Vagina (tissue), 2 donors: ENCODE measurements around the gene PPIF. TPM values are rescaled to one million over a fixed set of nuclear protein-coding genes. Genes with fewer than 3 reads are reported as not detected.

Experiments
- DNase-seq, 2 donors: peaks; one replicate each; pipeline ENCODE4 v3.0.0-alpha.2; 2017; ENCODE audit errors: extremely low spot score in 2 of 2
- H3K27ac ChIP-seq: fragments of 200-600 bp; sonication (generic); one replicate; pipeline ENCODE4 v1.5.1; 2019
- H3K27me3 ChIP-seq: fragments of 200-600 bp; sonication (generic); one replicate; pipeline ENCODE4 v1.5.1; 2019
- H3K36me3 ChIP-seq, 2 donors: fragments of 200-600 bp; sonication (generic); one replicate each; pipeline ENCODE4 v1.5.1; 2017 to 2019
- H3K4me1 ChIP-seq: fragments of 200-600 bp; sonication (generic); one replicate; pipeline ENCODE4 v1.5.1; 2019
- H3K4me3 ChIP-seq, 2 donors: fragments of 200-600 bp; sonication (generic); 1 replicate in 1 of 2; 2 replicates in 1 of 2; pipeline ENCODE4 v1.5.1; 2016 to 2019
- H3K9me3 ChIP-seq: fragments of 200-600 bp; sonication (generic); one replicate; pipeline ENCODE4 v1.5.1; 2019
- CTCF ChIP-seq, 3 experiments: fragments of 450-650 bp in 2 of 3; fragments of 200-600 bp in 1 of 3; sonication (generic) in 1 of 3; IDR thresholded peaks; one replicate each; pipeline ENCODE4 v1.5.1; 2017 to 2019; ENCODE audit warnings: antibody characterized with exemption in 3 of 3, mild to moderate bottlenecking in 2 of 3, moderate library complexity in 2 of 3
- POLR2A ChIP-seq, 2 donors: fragments of 450-650 bp; IDR thresholded peaks; one replicate each; pipeline ENCODE4 v1.6.1; 2017; ENCODE audit warnings: antibody characterized with exemption in 2 of 2, mild to moderate bottlenecking in 2 of 2, moderate library complexity in 2 of 2
- POLR2AphosphoS5 ChIP-seq, 2 donors: sonication (generic); formaldehyde crosslinking; IDR thresholded peaks; one replicate each; pipeline ENCODE4 v1.9.0; 2017; ENCODE audit warnings: antibody characterized with exemption in 2 of 2, mild to moderate bottlenecking in 2 of 2, low read depth in 1 of 2; ENCODE audit not compliant: insufficient read depth in 1 of 2
- intact Hi-C: fragments of 100-400 bp; cut with DNase I; formaldehyde crosslinking; loops from one replicate; pipeline ENCODE4 v1.15.1; 2023
- total RNA-seq: library from RNA; depleted of rRNA; stranded (reverse); fragments of >200 nt; gene quantifications from one replicate; pipeline ENCODE4 v1.2.3, GENCODE V29; 2016

The PPIF gene
- total RNA-seq, 1 donor from 2014 or later: 44.7 TPM

- H3K4me3 ChIP-seq: no peak overlapping the region
- no peak for DNase-seq
- H3K4me1 ChIP-seq: no peaks in the 10 kb centered on the region
- H3K27ac ChIP-seq: no peak overlapping the region
- intact Hi-C loops: no loop called here
- no peaks in the 10 kb centered on the region for H3K27me3 ChIP-seq
- H3K36me3 ChIP-seq: no peaks in the 10 kb centered on the region
- no peaks in the 10 kb centered on the region for H3K9me3 ChIP-seq
- TF ChIP-seq CTCF (IDR thresholded peaks at IDR 0.05) (no peak), POLR2A (IDR thresholded peaks at IDR 0.05) (no peak), POLR2AphosphoS5 (IDR thresholded peaks at IDR 0.05; ENCODE audit: insufficient read depth in 1 of 2, low read depth in 1 of 2) (no peak)
Measured at GRCh38 chr10:79333513-79333912, 13.8 kb upstream of the PPIF start.

GRCh38 chr10:79334573-79334972 is 12.7 kb upstream of the PPIF start:
- Histone ChIP-seq H3K4me1 (no peaks in the 10 kb centered on the region), H3K27me3 (no peaks in the 10 kb centered on the region), H3K9me3 (no peaks in the 10 kb centered on the region), H3K36me3 (no peaks in the 10 kb centered on the region), H3K27ac (no peak overlapping the region), H3K4me3 (no peak overlapping the region)
- intact Hi-C loops: no loop called here
- DNase-seq: no peak
- TF ChIP-seq CTCF (IDR thresholded peaks at IDR 0.05) (no peak), POLR2A (IDR thresholded peaks at IDR 0.05) (no peak), POLR2AphosphoS5 (IDR thresholded peaks at IDR 0.05; ENCODE audit: insufficient read depth in 1 of 2, low read depth in 1 of 2) (no peak)

GRCh38 chr10:79335094-79335469 is 12.2 kb upstream of the PPIF start:
- H3K27me3 ChIP-seq: no peaks in the 10 kb centered on the region
- intact Hi-C loops: no loop called here
- no peaks in the 10 kb centered on the region for H3K9me3 ChIP-seq
- H3K4me3 ChIP-seq: no peak overlapping the region
- no peak for DNase-seq
- H3K27ac ChIP-seq: no peak overlapping the region
- no peaks in the 10 kb centered on the region for H3K4me1 ChIP-seq
- no peaks in the 10 kb centered on the region for H3K36me3 ChIP-seq
- TF ChIP-seq POLR2A (IDR thresholded peaks at IDR 0.05) (no peak), POLR2AphosphoS5 (IDR thresholded peaks at IDR 0.05; ENCODE audit: insufficient read depth in 1 of 2, low read depth in 1 of 2) (no peak), CTCF (IDR thresholded peaks at IDR 0.05) (no peak)

DNA sequence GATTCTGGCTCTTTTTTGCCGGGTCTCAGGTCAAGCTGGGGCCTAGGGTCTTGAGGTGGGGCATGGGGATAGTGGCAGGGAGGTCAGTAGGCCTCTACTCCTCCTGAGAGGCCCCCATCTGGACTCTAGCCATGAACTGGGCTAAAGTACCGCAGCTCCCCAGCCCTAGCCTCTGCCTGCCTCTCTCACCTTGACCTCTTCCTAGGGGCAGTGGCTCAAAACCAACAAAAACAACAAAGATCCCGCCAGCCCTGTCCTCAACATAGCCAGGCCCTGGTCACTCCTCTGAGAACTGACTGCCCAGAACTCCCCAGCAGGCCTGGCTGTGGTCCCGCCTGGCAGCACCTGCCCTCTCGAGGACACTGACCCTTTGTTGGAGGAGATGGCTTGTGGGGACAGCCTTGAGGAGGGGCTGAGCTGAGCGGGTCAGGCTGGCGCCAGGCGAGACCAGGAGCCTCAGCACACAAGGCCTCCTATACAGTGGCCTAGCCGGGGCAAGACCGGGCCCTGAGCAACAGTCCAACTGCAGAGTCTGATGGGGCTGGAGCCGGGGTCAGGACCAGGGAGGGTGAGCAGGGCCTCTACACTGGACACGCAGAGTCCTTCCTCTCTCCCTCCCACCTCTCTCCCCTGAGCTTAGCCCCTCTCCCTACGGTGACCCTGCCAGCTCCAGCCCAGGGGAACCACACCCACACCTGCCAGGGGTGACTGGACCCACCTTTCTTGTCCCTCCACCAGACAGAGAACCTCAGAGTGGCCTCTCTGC is 11.6 kb upstream of the PPIF start:
- Histone ChIP-seq H3K4me3 (no peak overlapping the region), H3K9me3 (no peaks in the 10 kb centered on the region), H3K36me3 (no peaks in the 10 kb centered on the region), H3K4me1 (no peaks in the 10 kb centered on the region), H3K27me3 (no peaks in the 10 kb centered on the region), H3K27ac (no peak overlapping the region)
- no peak for DNase-seq
- TF ChIP-seq CTCF (IDR thresholded peaks at IDR 0.05): no peak
- intact Hi-C loops: no loop called here

DNA sequence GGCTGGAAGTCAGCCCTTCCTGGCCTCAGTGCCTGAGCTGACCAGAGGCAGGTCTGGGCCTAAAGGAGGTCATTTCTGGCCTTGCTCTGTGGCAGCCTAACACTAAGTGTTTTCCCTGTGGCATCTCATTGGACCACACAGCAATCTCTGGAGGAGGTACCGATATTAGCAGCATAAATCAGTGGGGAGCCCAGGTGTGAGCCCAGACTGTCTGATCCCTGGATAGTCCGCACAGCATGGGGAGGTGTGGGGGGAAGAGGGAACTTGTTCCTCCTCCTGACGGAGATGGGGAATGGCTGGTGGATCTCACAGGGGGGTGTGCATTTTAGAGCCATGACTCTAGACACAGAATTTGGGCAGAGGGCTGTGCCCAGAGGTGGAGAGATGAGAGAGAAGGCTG is 11.0 kb upstream of the PPIF start:
- intact Hi-C loops: no loop called here
- TF ChIP-seq CTCF (IDR thresholded peaks at IDR 0.05) (no peak), POLR2AphosphoS5 (IDR thresholded peaks at IDR 0.05; ENCODE audit: insufficient read depth in 1 of 2, low read depth in 1 of 2) (no peak), POLR2A (IDR thresholded peaks at IDR 0.05) (no peak)
- H3K27me3 ChIP-seq: no peaks in the 10 kb centered on the region
- DNase-seq: no peak
- H3K36me3 ChIP-seq: no peaks in the 10 kb centered on the region
- no peak overlapping the region for H3K27ac ChIP-seq
- H3K9me3 ChIP-seq: no peaks in the 10 kb centered on the region
- no peaks in the 10 kb centered on the region for H3K4me1 ChIP-seq
- H3K4me3 ChIP-seq: no peak overlapping the region
